Esophagus muscularis mucosa (tissue), 4 donors: ENCODE data around the gene SLC2A3.

ENCODE experiments used
- CTCF ChIP-seq, 3 experiments: fragments of 200-600 bp in 2 of 3; fragments of 450-650 bp in 1 of 3; sonication (generic) in 2 of 3; IDR thresholded peaks; one replicate each; pipeline ENCODE4 v1.5.1; 2017 to 2019; ENCODE audit warnings: antibody characterized with exemption in 3 of 3, mild to moderate bottlenecking in 2 of 3, moderate library complexity in 1 of 3
- EP300 ChIP-seq: sonication (generic); formaldehyde crosslinking; IDR thresholded peaks from one replicate; pipeline ENCODE4 v1.6.1; 2017; ENCODE audit warnings: antibody characterized with exemption
- POLR2A ChIP-seq: fragments of 450-650 bp; IDR thresholded peaks from one replicate; pipeline ENCODE4 v1.6.1; 2017; ENCODE audit warnings: antibody characterized with exemption, moderate library complexity, mild to moderate bottlenecking, low read depth

GRCh38 chr12:7884689-7885088, 51.3 kb downstream of the SLC2A3 start:
- TF ChIP-seq CTCF (IDR thresholded peaks at IDR 0.05) (no peak), POLR2A (no peak), EP300 (no peak)
